HG03521 (cell line): ENCODE measurements around the gene SIAH3.
"Not testable (repeated sequence)": the region's sequence is repeated elsewhere in the genome, so short reads cannot be mapped to it uniquely, and the experiment has no call there.

ENCODE experiments used
- ATAC-seq: cut with Tn5 transposase; IDR thresholded peaks from one replicate; pipeline ENCODE4 v1.9.1; 2021; ENCODE audit warnings: mild to moderate bottlenecking, moderate library complexity; ENCODE audit not compliant: unreplicated experiment

SIAH3 gene

GRCh38 chr13:45784755-45785675 lies 66.5 kb downstream of the SIAH3 start:
- no peak for ATAC-seq

- ATAC-seq: no peak
Measured at GRCh38 chr13:45783346-45784043, 68.1 kb downstream of the SIAH3 start.

- ATAC-seq: no peak
Measured at GRCh38 chr13:45782327-45783045, 69.1 kb downstream of the SIAH3 start.

GRCh38 chr13:45781553-45782326 lies 69.8 kb downstream of the SIAH3 start:
- ATAC-seq: no peak

- no peak for ATAC-seq
Measured at GRCh38 chr13:45779901-45780300, 71.7 kb downstream of the SIAH3 start.

DNA sequence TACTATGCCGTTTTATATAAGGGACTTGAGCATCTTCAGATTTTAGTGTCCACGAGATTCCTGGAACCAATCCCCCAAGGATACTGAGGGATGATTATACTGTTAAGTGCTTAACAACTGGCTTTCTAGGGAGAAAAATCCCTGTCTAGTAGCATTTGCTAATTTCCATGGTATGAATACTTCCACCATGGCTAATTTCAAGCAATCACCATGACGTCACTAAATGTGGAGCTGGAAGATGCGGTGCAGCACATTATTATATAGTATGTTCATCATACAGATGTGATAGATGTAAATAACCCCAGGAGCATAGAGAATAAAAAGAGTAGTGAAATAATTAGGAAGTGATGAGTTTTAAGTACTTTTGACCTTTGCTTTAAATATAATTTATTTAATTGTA lies 72.7 kb downstream of the SIAH3 start:
- no peak for ATAC-seq

- ATAC-seq: no peak
Measured at GRCh38 chr13:45776748-45777147, 74.8 kb downstream of the SIAH3 start.

DNA sequence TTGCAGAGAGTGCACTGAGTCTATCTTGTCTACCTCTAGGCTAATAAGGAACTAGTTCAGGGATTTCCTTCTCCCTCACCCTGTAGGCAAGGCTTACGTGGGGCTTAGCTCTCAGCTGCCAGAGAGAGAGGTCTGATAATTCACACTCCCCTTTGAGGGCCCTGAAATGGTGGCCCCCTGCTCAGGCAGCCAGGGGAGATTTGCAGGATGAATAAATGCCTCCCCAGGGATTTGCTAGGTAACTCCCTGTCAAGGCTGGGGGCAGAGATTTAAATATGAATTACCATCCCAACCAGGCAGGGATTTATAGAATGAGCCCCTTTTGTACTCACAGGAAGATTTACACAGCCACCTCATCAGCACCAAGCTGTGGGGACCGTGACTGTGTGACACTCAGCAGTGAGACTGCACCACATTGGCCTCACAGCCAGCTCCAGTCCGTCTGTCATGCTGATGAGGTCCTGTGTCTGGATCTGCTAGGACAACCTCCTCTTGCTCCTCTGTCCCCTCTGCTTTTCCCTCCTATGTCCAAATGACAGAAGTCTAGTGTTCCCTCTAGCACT lies 76.1 kb downstream of the SIAH3 start:
- no peak for ATAC-seq

GRCh38 chr13:45773944-45774343 lies 77.6 kb downstream of the SIAH3 start:
- ATAC-seq: no peak

DNA sequence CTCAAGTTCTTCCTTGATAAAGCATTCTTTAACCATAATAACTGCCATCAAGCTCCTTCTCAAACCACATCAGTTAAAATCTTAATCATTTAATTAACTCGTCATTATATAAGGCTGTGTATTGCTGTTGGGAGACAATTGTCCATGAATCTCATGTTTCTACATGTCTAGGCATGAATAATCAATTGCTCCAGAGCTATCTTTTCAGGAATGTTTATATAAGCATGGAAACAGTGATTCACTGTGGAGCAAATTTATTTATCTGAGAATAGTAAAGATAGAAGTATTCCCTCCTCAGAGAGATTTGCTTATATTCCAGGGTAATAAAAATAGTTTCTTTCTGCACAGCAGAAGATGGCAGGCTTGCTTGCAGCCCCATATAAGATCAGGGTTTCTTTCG lies 78.3 kb downstream of the SIAH3 start:
- no peak for ATAC-seq

DNA sequence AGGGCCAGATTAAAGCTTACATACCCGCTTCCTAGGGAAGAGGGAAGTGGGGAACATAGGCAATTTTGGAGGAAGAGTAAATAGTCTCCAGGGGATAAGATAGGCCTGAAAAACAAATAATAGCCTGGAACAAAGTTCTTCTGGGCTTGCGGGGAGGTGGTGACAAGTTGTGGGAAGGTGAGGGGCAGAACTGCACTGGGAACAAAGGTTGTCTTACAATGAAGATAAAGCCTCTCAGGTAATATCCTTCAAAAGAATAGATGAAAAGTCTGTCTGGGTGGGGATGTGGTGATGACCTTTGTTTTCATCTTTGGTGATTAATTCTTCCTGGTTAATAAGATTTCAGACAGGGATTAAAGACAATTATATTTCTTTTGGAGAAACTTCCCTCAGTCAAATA lies 80.7 kb downstream of the SIAH3 start:
- ATAC-seq: no peak

DNA sequence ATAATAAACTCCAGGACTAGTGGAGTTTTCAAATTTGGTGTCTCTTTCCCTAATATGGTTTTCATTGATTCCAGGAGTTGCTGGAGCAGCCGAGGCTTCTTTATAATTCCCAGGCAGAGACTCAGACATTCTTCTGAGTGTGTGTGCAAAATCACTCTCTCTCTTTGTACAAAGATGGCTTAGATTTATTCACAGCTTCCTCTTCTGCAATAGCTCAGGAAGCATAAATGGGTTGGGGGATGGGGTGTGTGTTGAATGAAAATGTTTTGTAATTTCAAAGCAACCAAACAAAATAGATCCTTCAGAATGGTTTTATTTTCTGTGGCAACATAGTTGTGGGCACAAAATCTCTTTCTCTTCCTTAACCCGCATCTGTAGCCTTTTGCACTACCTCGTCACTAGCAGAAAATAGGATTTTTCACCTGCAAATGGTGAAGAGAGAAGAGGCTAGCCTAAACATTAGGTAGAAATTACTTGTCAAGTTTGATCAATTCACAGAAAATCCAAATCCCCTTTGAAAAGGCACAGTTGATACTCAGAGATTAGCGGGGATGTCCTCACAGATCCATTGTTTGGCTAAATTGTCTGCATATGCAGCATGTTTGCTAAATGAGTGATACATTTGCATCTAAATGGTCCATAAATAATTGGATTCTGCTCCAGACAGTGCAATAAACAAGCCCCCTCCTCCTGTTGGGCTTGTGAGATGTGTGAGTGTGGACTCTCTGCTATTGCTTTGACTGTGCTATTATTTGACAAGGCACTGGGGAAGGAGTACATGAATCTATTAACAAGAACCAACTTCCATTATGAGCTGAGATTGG lies 82.7 kb downstream of the SIAH3 start:
- no peak for ATAC-seq

- no peak for ATAC-seq
Measured at GRCh38 chr13:45765464-45765863, 86.1 kb downstream of the SIAH3 start.

GRCh38 chr13:45763419-45763818 lies 88.1 kb downstream of the SIAH3 start:
- ATAC-seq: no peak

- ATAC-seq: not testable (repeated sequence)
Measured at GRCh38 chr13:45757589-45757988, 94.0 kb downstream of the SIAH3 start.

DNA sequence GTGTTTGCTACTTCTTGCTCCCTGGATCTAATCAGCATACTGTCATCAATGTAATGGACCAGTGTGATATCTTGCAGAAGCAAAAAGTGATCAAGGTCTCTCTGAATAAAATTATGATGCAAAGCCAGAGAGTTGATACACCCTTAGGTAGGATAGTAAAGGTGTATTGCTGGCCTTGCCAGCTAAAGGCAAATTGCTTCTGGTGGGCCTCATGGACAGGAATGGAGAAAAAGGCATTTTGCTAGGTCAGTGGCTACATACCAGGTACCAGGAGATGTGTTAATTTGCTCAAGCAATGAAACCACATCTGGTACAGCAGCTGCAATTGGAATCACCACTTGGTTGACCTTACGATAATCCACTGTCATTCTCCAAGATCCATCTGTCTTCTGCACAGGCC lies 95.1 kb downstream of the SIAH3 start:
- not testable (repeated sequence) for ATAC-seq

DNA sequence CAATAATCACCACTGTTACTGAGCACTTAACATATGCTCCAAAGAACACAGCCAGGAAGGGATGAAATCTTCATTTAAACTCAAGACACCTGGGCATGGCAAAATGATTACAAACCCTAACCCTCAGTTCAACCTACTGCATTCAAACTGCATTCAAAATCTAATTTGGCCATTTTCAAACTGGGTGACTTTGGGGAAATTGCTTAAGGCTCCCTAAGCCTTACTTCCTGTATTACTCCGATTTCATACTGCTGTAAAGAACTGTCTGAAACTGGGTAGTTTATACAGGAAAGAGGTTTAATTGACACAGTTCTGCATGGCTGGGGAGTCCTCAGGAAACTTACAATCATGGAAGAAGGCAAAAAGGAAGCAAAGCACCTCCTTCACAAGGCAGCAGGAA lies 99.0 kb downstream of the SIAH3 start:
- no peak for ATAC-seq

GRCh38 chr13:45751885-45752284 lies 99.7 kb downstream of the SIAH3 start:
- ATAC-seq: no peak

DNA sequence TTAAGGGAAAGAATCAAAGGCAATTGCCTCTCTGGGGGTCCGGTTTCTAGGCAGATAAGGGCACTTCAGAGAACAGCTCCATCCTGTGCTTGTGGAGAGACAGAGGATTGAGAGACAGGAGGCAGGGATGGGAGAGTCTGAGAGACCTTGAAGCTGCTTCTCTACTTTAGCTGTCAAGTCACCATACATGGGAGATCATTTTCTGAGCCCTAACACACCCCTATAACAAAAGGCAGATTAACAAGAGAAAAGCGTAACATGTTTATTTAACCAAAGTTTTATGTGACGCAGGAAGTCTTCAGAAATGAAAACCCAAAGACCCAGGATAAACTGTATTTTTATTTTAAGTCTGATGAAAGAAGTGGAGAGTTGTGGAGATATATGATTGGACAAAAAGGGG lies 101.0 kb downstream of the SIAH3 start:
- ATAC-seq: no peak
